H1 (cell line): Measurements from ENCODE around the gene ZFHX2. TPM values are rescaled to one million over a fixed set of nuclear protein-coding genes. Genes with fewer than 3 reads are reported as not detected.

Source experiments
- CTCF ChIA-PET: fragments of 300-600 bp; sonication (Branson Sonifier 250); formaldehyde crosslinking; loops from one replicate; lab custom pipeline; 2021; ENCODE audit not compliant: partially characterized antibody; lab: Charles Lee
- POLR2A ChIA-PET: fragments of 300-600 bp; sonication (Branson Sonifier 250); formaldehyde crosslinking; loops from one replicate; lab custom pipeline; 2021; ENCODE audit warnings: inconsistent platforms; ENCODE audit not compliant: partially characterized antibody; lab: Charles Lee
- DNase-seq, 2 experiments: peaks; one replicate each; pipeline versions ENCODE4 v3.0.0 to v3.0.0-alpha.2; 2010 to 2022; ENCODE audit warnings: low spot score in 2 of 2, low read depth in 1 of 2, mixed read lengths in 1 of 2
- FAIRE-seq: peaks from 2 replicates; lab custom pipeline; 2011; peaks lifted over from hg19 to GRCh38; lab: Jason Lieb, UNC
- H2AFZ ChIP-seq: 2 replicates; pipeline ENCODE4 v1.8.1; 2012; ENCODE audit warnings: low read length, inconsistent platforms
- H2AK5ac ChIP-seq: 2 replicates; pipeline ENCODE4 v1.6.1; 2013; ENCODE audit warnings: low read depth, low read length
- H2BK120ac ChIP-seq: replicated peaks from 2 replicates; pipeline ENCODE3; 2013; ENCODE audit warnings: low read depth, low read length, inconsistent platforms
- H2BK12ac ChIP-seq: 2 replicates; pipeline ENCODE4 v1.6.1; 2013; ENCODE audit warnings: low read depth, low read length
- H2BK15ac ChIP-seq: 2 replicates; pipeline ENCODE4 v1.6.1; 2013; ENCODE audit warnings: low read length
- H2BK20ac ChIP-seq: 2 replicates; pipeline ENCODE4 v1.6.1; 2013; ENCODE audit warnings: low read length
- H2BK5ac ChIP-seq: 2 replicates; pipeline ENCODE4 v1.6.1; 2013; ENCODE audit warnings: low read depth, low read length
- H3K14ac ChIP-seq: 2 replicates; pipeline ENCODE4 v1.6.1; 2013; ENCODE audit warnings: inconsistent platforms; ENCODE audit not compliant: insufficient read length
- H3K18ac ChIP-seq: 2 replicates; pipeline ENCODE4 v1.6.1; 2013; ENCODE audit warnings: low read length; ENCODE audit errors: extremely low read depth
- H3K23ac ChIP-seq: 2 replicates; pipeline ENCODE4 v1.6.1; 2013; ENCODE audit warnings: inconsistent platforms; ENCODE audit not compliant: insufficient read length
- H3K23me2 ChIP-seq: 2 replicates; pipeline ENCODE4 v1.6.1; 2013; ENCODE audit warnings: low read depth, low read length
- H3K27ac ChIP-seq: 2 replicates; pipeline ENCODE4 v1.6.1; 2011; ENCODE audit warnings: low read depth, low read length, inconsistent platforms
- H3K27me3 ChIP-seq, 4 experiments: replicated peaks in 1 of 4; 1 replicate in 1 of 4; 2 replicates in 3 of 4; pipeline versions ENCODE4 v1.6.1 to v1.8.1; 2011 to 2013; ENCODE audit warnings: low read length in 3 of 4, mild to moderate bottlenecking in 3 of 4, inconsistent platforms in 2 of 4, mixed read lengths in 2 of 4, moderate library complexity in 1 of 4; ENCODE audit not compliant: control insufficient read depth in 3 of 4, insufficient read depth in 3 of 4; ENCODE audit errors: extremely low read depth in 1 of 4
- H3K36me3 ChIP-seq, 4 experiments: 2 replicates each; pipeline versions ENCODE4 v1.6.1 to v1.8.1; 2011 to 2013; ENCODE audit warnings: mild to moderate bottlenecking in 4 of 4, low read length in 3 of 4, moderate library complexity in 2 of 4, control low read depth in 1 of 4, inconsistent platforms in 1 of 4; ENCODE audit not compliant: insufficient read depth in 4 of 4, control insufficient read depth in 2 of 4
- H3K4ac ChIP-seq: replicated peaks from 2 replicates; pipeline ENCODE3; 2013; ENCODE audit warnings: low read length, low read depth, mixed read lengths, inconsistent platforms; ENCODE audit not compliant: insufficient read length
- H3K4me1 ChIP-seq, 4 experiments: replicated peaks in 1 of 4; 1 replicate in 1 of 4; 2 replicates in 3 of 4; pipeline versions ENCODE4 v1.6.1 to v1.8.1; 2011 to 2013; ENCODE audit warnings: low read length in 3 of 4, inconsistent platforms in 2 of 4, mixed read lengths in 1 of 4; ENCODE audit not compliant: insufficient read depth in 4 of 4, control insufficient read depth in 3 of 4
- H3K4me2 ChIP-seq, 2 experiments: 2 replicates each; pipeline versions ENCODE4 v1.6.1 to v1.8.1; 2011 to 2013; ENCODE audit warnings: low read depth in 2 of 2, low read length in 2 of 2, control low read depth in 1 of 2, inconsistent platforms in 1 of 2, mild to moderate bottlenecking in 1 of 2; ENCODE audit not compliant: insufficient read depth in 1 of 2
- H3K4me3 ChIP-seq, 4 experiments: fragments of 200-600, 300-600 bp in 1 of 4; sonication (generic), shearing (Covaris generic), sonication (Bioruptor Twin) in 1 of 4; 2 replicates each; pipeline versions ENCODE4 v1.5.1 to v1.8.1; 2011 to 2016; ENCODE audit warnings: low read length in 4 of 4, low read depth in 3 of 4, control low read depth in 2 of 4, inconsistent platforms in 2 of 4, mild to moderate bottlenecking in 2 of 4, mixed read lengths in 1 of 4, moderate library complexity in 1 of 4; ENCODE audit not compliant: insufficient read depth in 2 of 4; ENCODE audit errors: extremely low read depth in 1 of 4
- H3K56ac ChIP-seq: replicated peaks from 2 replicates; pipeline ENCODE3; 2013; ENCODE audit warnings: low read depth, mild to moderate bottlenecking, mixed read lengths, low read length, inconsistent platforms; ENCODE audit not compliant: insufficient read length
- H3K79me1 ChIP-seq: 2 replicates; pipeline ENCODE4 v1.6.1; 2013; ENCODE audit warnings: low read depth, low read length, control low read depth
- H3K79me2 ChIP-seq, 2 experiments: 2 replicates each; pipeline versions ENCODE4 v1.6.1 to v1.8.1; 2012 to 2013; ENCODE audit warnings: low read length in 2 of 2, mild to moderate bottlenecking in 2 of 2, inconsistent platforms in 1 of 2; ENCODE audit not compliant: insufficient read depth in 2 of 2, control insufficient read depth in 1 of 2
- H3K9ac ChIP-seq, 4 experiments: replicated peaks in 1 of 4; 1 replicate in 1 of 4; 2 replicates in 3 of 4; pipeline versions ENCODE4 v1.6.1 to v1.8.1; 2011 to 2013; ENCODE audit warnings: low read depth in 3 of 4, low read length in 3 of 4, control low read depth in 2 of 4, mild to moderate bottlenecking in 2 of 4, moderate library complexity in 2 of 4, inconsistent platforms in 1 of 4; ENCODE audit errors: extremely low read depth in 1 of 4
- H3K9me3 ChIP-seq, 2 experiments: 2 replicates each; pipeline versions ENCODE4 v1.6.1 to v1.8.1; 2012 to 2013; ENCODE audit warnings: mild to moderate bottlenecking in 2 of 2, moderate library complexity in 2 of 2, control low read depth in 1 of 2, inconsistent platforms in 1 of 2, low read depth in 1 of 2, low read length in 1 of 2, mixed read lengths in 1 of 2; ENCODE audit not compliant: insufficient read depth in 2 of 2
- H4K20me1 ChIP-seq, 2 experiments: replicated peaks in 1 of 2; 2 replicates each; pipeline versions ENCODE3 to v1.8.1; 2011 to 2013; ENCODE audit warnings: inconsistent platforms in 2 of 2, low read length in 2 of 2, mild to moderate bottlenecking in 1 of 2; ENCODE audit not compliant: insufficient read depth in 2 of 2, control insufficient read depth in 1 of 2
- H4K5ac ChIP-seq: 2 replicates; pipeline ENCODE4 v1.6.1; 2013; ENCODE audit warnings: low read length, low read depth, mixed read lengths, inconsistent platforms; ENCODE audit not compliant: insufficient read length
- H4K8ac ChIP-seq: 2 replicates; pipeline ENCODE4 v1.8.0; 2013; ENCODE audit warnings: mild to moderate bottlenecking, moderate library complexity, low read length, inconsistent platforms; ENCODE audit not compliant: insufficient read depth; ENCODE audit errors: extremely low read depth
- H4K91ac ChIP-seq: replicated peaks from 2 replicates; pipeline ENCODE3; 2013; ENCODE audit warnings: low read length, mixed read lengths, inconsistent platforms; ENCODE audit not compliant: insufficient read length
- BCL11A ChIP-seq, 2 experiments: IDR thresholded peaks; one replicate each; pipeline ENCODE4 v1.6.1; 2011; ENCODE audit warnings: low read depth in 2 of 2, low read length in 2 of 2, mild to moderate bottlenecking in 2 of 2
- CBX5 ChIP-seq: fragments of 300-800, 300-1000 bp; sonication (generic); IDR thresholded peaks from 2 replicates; pipeline ENCODE4 v1.7.1; 2016; ENCODE audit warnings: antibody characterized with exemption, low read length, low read depth
- CHD1 ChIP-seq: IDR thresholded peaks from 2 replicates; pipeline ENCODE4 v1.6.1; 2012; ENCODE audit warnings: low read depth, low read length, improper control_type of control experiment
- CTBP2 ChIP-seq: IDR thresholded peaks from 2 replicates; pipeline ENCODE4 v1.7.0; 2011; ENCODE audit warnings: borderline replicate concordance, mild to moderate bottlenecking, moderate library complexity, mixed read lengths, low read length; ENCODE audit not compliant: insufficient read depth, insufficient read length
- CTCF ChIP-seq, 3 experiments: IDR thresholded peaks; 1 replicate in 2 of 3; 2 replicates in 1 of 3; pipeline versions ENCODE4 v1.5.1 to v1.6.1; 2011; ENCODE audit warnings: low read length in 3 of 3, mild to moderate bottlenecking in 3 of 3, inconsistent platforms in 2 of 3, low read depth in 1 of 3, moderate library complexity in 1 of 3; ENCODE audit not compliant: insufficient read depth in 1 of 3; ENCODE audit errors: control extremely low read depth in 1 of 3
- PHF8 ChIP-seq: fragments of 200-600 bp; sonication (generic); conservative IDR thresholded peaks from 2 replicates; pipeline ENCODE4 v1.7.1; 2012; ENCODE audit warnings: low read depth, mild to moderate bottlenecking, inconsistent platforms, low read length, moderate library complexity
- RAD21 ChIP-seq, 2 experiments: IDR thresholded peaks in 1 of 2; conservative IDR thresholded peaks in 1 of 2; 2 replicates each; pipeline ENCODE4 v1.6.1; 2011; ENCODE audit warnings: low read depth in 2 of 2, low read length in 2 of 2, improper control_type of control experiment in 1 of 2, inconsistent platforms in 1 of 2, mild to moderate bottlenecking in 1 of 2, moderate library complexity in 1 of 2
- RFX5 ChIP-seq: IDR thresholded peaks from 2 replicates; pipeline ENCODE4 v1.6.1; 2011; ENCODE audit warnings: low read depth, low read length, improper control_type of control experiment, borderline replicate concordance
- SRF ChIP-seq: IDR thresholded peaks from 2 replicates; pipeline ENCODE4 v1.6.1; 2011; ENCODE audit warnings: mild to moderate bottlenecking, low read depth, low read length, moderate library complexity
- TAF7 ChIP-seq: optimal IDR thresholded peaks from 2 replicates; pipeline ENCODE3; 2011; ENCODE audit warnings: low read depth, mild to moderate bottlenecking, inconsistent platforms, low read length, moderate library complexity, borderline replicate concordance
- WGBS, 2 experiments: shearing (Covaris generic) in 1 of 2; methylation state at CpG; one replicate each; pipeline versions ENCODE4 v1.1.6 to v1.1.7; 2013 to 2015; ENCODE audit warnings: low lambda C conversion rate in 2 of 2, mixed read lengths in 2 of 2, inconsistent platforms in 1 of 2, low coverage in 1 of 2, missing lambda C conversion rate in 1 of 2; ENCODE audit not compliant: insufficient replicate concordance in 2 of 2, insufficient coverage in 1 of 2, insufficient read length in 1 of 2; ENCODE audit errors: extremely low coverage in 1 of 2, missing lambda C conversion rate in 1 of 2; 5-methylcytosine and 5-hydroxymethylcytosine counted together
- polyA plus RNA-seq, 7 experiments: library from polyadenylated mRNA; depleted of rRNA in 3 of 7; stranded (reverse) in 5 of 7; unstranded in 2 of 7; fragments of >200 nt in 5 of 7; fragments of 200-250 nt in 2 of 7; gene quantifications; 1 replicate in 5 of 7; 2 replicates in 1 of 7; 4 replicates in 1 of 7; pipeline versions ENCODE4 v1.2.1 to v1.2.3, GENCODE V29; 2011 to 2013; ENCODE audit warnings: missing spikeins in 2 of 7, mixed read lengths in 2 of 7
- total RNA-seq: library from RNA; stranded (reverse); fragmentation: NEBNext Ultra II Directional; extraction: Animal tissue kit (Norgen Biotek cat#: 25700); gene quantifications from 2 replicates; pipeline ENCODE4 v1.2.1, GENCODE V29; 2021

ZFHX2 gene
- total and polyA plus RNA-seq, 2 of the 8 experiments (the other 6 are each of a cell fraction or from before 2014, with no cell fraction given), result 2.7 to 27.0 TPM

- WGBS, 2 experiments, result 87% methylated on average over 6 of the region's 7 CpGs; no CpG with 5 or more reads in 1 of the 2 experiments
- no peak for FAIRE-seq
- CTCF ChIA-PET, result interaction anchor here (9.8 to 26.8 kb wide), 2 partner anchors 8 to 53 kb away, joined by 79 to 2092 read pairs; partner anchors contain the start of genes AP1G2, THTPA and ZFHX2
- no peak for TF ChIP-seq TAF7
- no peak for TF ChIP-seq PHF8
- TF ChIP-seq BCL11A (IDR thresholded peaks at IDR 0.05; ENCODE audit: low read depth in 2 of 2, low read length in 2 of 2), result no peak
- TF ChIP-seq CTCF (IDR thresholded peaks at IDR 0.05; ENCODE audit: control extremely low read depth in 1 of 3, insufficient read depth in 1 of 3, low read depth in 1 of 3, low read length in 3 of 3), result no peak
- TF ChIP-seq CBX5, result no peak
- TF ChIP-seq RFX5, result no peak
- TF ChIP-seq CTBP2, result no peak
- TF ChIP-seq RAD21 (IDR thresholded peaks at IDR 0.05 in 1 of 2, conservative IDR thresholded peaks at IDR 0.05 in 1 of 2; ENCODE audit: low read depth in 2 of 2, low read length in 2 of 2), result no peak
- TF ChIP-seq CHD1, result no peak
- TF ChIP-seq SRF, result no peak
Observed at GRCh38 chr14:23487216-23487615, 64.3 kb downstream of the ZFHX2 start.

More at GRCh38 chr14:23487216-23487615, 64.3 kb downstream of the ZFHX2 start:
- Histone ChIP-seq H3K14ac (no peak overlapping the region), H3K79me2 (no peaks in the 10 kb centered on the region), H2BK20ac (no peak overlapping the region), H3K27me3 (peaks cover 0 to 1% (median 0%) of the 10 kb centered on the region in 4 experiments; a peak in 1 of 7 replicates), H3K56ac (no peak overlapping the region), H3K9me3 (no peaks in the 10 kb centered on the region), H3K4me1 (peaks cover 12 to 40% (median 31%) of the 10 kb centered on the region in 4 experiments), H4K5ac (no peak overlapping the region), H2BK120ac (no peak overlapping the region), H3K23ac (no peak overlapping the region), H2AK5ac (no peak overlapping the region), H3K27ac (no peak overlapping the region), H3K4ac (no peak overlapping the region), H4K91ac (no peak overlapping the region), H4K20me1 (no peaks in the 10 kb centered on the region), H3K4me2 (no peak overlapping the region), H3K4me3 (no peak overlapping the region), H4K8ac (no peak overlapping the region), H2AFZ (no peak overlapping the region), H3K23me2 (peaks cover 1% of the 10 kb centered on the region; the same call in 1 of the 2 replicates), H2BK5ac (no peak overlapping the region), H2BK12ac (0 out of 2 replicates have a peak overlapping the region, but pooled peaks have one; percentile 1), H3K18ac (no peak overlapping the region), H3K79me1 (no peaks in the 10 kb centered on the region; the same call in 1 of the 2 replicates), H2BK15ac (no peak overlapping the region), H3K9ac (no peak overlapping the region), H3K36me3 (no peaks in the 10 kb centered on the region)
- POLR2A ChIA-PET, result interaction anchor here (1.0 to 22.8 kb wide), 5 partner anchors 11 to 65 kb away, joined by 3 to 944 read pairs (median 12); partner anchors contain the start of genes AP1G2, NGDN, THTPA and ZFHX2
- no peak for DNase-seq
